ENCODE measurements around the gene WDR76. TPM values are rescaled to one million over a fixed set of nuclear protein-coding genes. Genes with fewer than 3 reads are reported as not detected.

The WDR76 gene
- total RNA-seq, 2 donors from 2014 or later, result 2.7 to 4.9 TPM

DNA sequence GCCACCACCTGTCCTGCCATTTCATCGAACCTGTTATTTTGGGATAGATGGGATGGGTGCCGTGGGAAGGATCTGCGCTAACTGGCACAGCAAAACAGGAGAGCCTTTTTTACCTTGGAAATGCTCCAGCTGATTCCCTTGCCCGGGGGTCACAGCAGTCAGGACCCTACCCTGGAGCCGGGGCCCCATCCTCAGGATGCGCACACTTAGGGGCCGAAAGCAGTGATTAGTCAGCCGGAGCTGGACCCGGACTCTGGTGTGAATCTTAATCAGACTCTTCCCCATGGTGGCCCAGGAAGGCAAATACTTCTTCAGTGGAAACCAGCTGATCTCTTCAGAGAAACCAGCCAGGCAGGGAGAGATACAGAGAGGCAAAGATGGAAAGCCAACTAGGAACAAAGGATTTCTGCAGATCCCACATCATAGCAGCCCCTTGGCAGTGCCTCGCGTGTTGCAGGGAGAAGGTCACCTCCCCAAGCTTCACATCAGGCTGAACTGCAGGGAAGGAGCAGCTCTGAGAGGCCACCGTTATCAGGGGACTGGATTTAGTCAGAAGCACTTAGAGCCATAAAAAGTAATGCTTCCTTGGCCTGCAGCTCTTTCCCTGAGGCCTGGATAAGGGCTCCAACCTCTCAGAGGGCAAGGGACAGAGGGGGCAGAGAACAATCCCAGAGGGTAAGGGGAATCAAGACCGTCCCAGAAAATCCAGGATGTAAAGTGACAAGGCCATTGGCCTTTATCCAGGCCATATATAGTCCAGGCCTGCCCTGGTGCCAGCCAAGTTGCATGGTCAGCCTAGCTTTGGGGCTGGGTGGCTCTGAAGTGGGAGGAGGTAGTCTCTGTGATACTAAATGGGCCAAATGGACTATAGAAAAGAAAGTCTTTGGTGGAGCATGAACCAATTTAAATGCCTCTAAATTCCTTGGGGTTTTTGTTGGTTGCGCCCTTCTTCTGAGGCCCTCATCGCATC, 52.9 kb downstream of the WDR76 start:
- intact Hi-C loops (cut with DNase I), result no loop called here
- no peak overlapping the region for H3K27ac ChIP-seq
- no peak for DNase-seq (ENCODE audit: low spot score)
- no peaks in the 10 kb centered on the region for H3K9me3 ChIP-seq
- 84% methylated on average over 15 of the region's 15 CpGs for WGBS
- H3K4me1 ChIP-seq (replicated peaks), result no peaks in the 10 kb centered on the region
- no peaks in the 10 kb centered on the region for H3K27me3 ChIP-seq (replicated peaks; ENCODE audit: insufficient read depth)
- H3K36me3 ChIP-seq, result no peaks in the 10 kb centered on the region
- no peak overlapping the region for H3K4me3 ChIP-seq
- TF ChIP-seq, protein P1, sequence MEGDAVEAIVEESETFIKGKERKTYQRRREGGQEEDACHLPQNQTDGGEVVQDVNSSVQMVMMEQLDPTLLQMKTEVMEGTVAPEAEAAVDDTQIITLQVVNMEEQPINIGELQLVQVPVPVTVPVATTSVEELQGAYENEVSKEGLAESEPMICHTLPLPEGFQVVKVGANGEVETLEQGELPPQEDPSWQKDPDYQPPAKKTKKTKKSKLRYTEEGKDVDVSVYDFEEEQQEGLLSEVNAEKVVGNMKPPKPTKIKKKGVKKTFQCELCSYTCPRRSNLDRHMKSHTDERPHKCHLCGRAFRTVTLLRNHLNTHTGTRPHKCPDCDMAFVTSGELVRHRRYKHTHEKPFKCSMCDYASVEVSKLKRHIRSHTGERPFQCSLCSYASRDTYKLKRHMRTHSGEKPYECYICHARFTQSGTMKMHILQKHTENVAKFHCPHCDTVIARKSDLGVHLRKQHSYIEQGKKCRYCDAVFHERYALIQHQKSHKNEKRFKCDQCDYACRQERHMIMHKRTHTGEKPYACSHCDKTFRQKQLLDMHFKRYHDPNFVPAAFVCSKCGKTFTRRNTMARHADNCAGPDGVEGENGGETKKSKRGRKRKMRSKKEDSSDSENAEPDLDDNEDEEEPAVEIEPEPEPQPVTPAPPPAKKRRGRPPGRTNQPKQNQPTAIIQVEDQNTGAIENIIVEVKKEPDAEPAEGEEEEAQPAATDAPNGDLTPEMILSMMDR (IDR thresholded peaks at IDR 0.05), result no peak
- no peak for TF ChIP-seq POLR2A (IDR thresholded peaks at IDR 0.05)
- TF ChIP-seq POLR2AphosphoS5 (IDR thresholded peaks at IDR 0.05), result no peak

DNA sequence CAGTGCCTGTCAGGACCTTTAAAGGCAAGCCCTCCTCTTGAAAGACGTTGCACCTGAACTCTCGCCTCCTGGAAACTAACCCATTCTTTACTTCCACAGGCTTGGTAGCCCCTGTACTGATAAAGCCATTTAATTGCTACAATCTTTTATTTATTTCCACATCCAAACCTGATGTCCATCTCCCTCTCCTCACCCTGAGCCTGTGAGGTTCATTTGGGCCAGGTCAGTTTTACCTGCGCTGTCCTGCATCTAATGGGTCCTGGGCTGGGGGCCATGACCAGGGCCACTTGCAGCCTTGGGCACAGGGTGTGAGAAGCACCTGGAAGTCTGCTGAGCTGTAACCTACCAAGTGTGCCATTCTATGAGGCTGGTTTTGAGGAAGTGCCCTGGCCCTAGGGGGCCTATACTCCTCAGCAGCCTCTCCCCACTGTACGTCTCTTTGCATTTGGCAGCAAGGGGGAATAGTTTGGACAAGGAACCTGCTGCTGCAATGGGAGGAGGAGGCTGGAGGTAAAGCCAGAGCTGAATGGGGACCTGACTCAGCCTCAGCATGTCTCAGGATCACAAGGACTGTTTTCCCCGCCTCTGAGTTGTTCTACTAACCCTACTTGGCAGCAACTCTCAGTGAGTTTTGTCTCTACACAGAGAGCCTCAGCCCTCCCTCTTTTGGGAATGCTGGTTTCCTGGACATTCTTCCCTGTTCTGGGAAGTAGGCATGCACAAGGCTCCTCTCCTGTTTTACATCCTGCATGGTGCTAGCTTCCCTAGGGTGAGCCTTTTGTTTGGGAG, 53.8 kb downstream of the WDR76 start:
- WGBS, result 88% methylated on average over 5 of the region's 5 CpGs
- H3K36me3 ChIP-seq, result no peaks in the 10 kb centered on the region
- no peaks in the 10 kb centered on the region for H3K27me3 ChIP-seq (replicated peaks; ENCODE audit: insufficient read depth)
- DNase-seq (ENCODE audit: low spot score), result no peak
- no peaks in the 10 kb centered on the region for H3K4me1 ChIP-seq (replicated peaks)
- intact Hi-C loops (cut with DNase I), result no loop called here
- no peak overlapping the region for H3K4me3 ChIP-seq
- TF ChIP-seq, protein P1 (IDR thresholded peaks at IDR 0.05), result no peak
- TF ChIP-seq POLR2AphosphoS5 (IDR thresholded peaks at IDR 0.05), result no peak
- TF ChIP-seq POLR2A (IDR thresholded peaks at IDR 0.05), result no peak
- no peaks in the 10 kb centered on the region for H3K9me3 ChIP-seq
- no peak overlapping the region for H3K27ac ChIP-seq

DNA sequence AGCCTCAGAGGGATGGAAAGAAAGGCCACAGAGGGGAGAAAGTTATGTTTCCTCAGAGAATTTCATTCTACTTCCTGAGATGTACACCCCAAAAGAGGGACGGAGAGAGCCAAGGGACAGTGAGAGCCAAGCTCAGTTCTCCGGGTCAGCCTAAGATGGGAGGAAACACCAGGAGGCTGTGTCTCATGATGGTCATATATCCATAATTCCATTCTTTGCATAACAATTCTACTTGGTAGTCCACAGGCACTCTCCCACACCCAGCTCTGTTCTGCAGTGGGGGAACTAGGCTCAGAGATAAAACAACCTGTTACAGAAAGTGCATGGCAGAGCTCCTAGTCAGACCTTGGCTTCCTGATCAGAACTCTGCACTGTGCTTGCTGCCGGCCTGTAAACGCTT, 54.4 kb downstream of the WDR76 start:
- WGBS, result 90% methylated on average over 4 of the region's 4 CpGs
- Histone ChIP-seq H3K4me3 (no peak overlapping the region), H3K27me3 (replicated peaks; ENCODE audit: insufficient read depth) (no peaks in the 10 kb centered on the region), H3K9me3 (no peaks in the 10 kb centered on the region), H3K36me3 (no peaks in the 10 kb centered on the region), H3K4me1 (replicated peaks) (no peaks in the 10 kb centered on the region), H3K27ac (no peak overlapping the region)
- TF ChIP-seq, protein P1 (IDR thresholded peaks at IDR 0.05), result no peak
- no peak for TF ChIP-seq POLR2A (IDR thresholded peaks at IDR 0.05)
- no peak for TF ChIP-seq POLR2AphosphoS5 (IDR thresholded peaks at IDR 0.05)
- DNase-seq (ENCODE audit: low spot score), result no peak
- intact Hi-C loops (cut with DNase I), result no loop called here

DNA sequence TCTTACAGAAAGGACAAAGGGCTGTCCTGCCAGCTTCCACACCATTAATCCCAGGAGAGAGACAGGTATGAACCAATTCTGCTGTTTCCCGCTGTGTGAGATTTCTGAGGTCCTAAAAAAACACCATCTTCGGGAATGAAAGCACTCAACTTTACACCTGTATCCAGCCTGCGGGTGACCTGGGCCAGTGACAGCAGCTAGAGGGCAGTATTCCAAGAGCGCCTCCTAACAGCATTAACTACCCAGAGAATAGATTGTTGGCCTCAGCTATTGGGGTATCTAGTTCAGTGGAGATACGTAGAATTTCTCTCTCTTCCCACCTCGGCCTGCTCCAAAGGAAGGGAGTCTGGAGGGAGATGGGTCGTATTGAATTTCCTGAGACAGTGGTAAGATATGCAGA, 55.1 kb downstream of the WDR76 start:
- Histone ChIP-seq H3K36me3 (no peaks in the 10 kb centered on the region), H3K4me1 (replicated peaks) (no peaks in the 10 kb centered on the region), H3K4me3 (no peak overlapping the region), H3K27me3 (replicated peaks; ENCODE audit: insufficient read depth) (no peaks in the 10 kb centered on the region), H3K27ac (no peak overlapping the region), H3K9me3 (no peaks in the 10 kb centered on the region)
- DNase-seq (ENCODE audit: low spot score), result no peak
- TF ChIP-seq, protein P1 (IDR thresholded peaks at IDR 0.05), result no peak
- TF ChIP-seq POLR2AphosphoS5 (IDR thresholded peaks at IDR 0.05), result no peak
- TF ChIP-seq POLR2A (IDR thresholded peaks at IDR 0.05), result no peak
- intact Hi-C loops (cut with DNase I), result no loop called here
- 83% methylated on average over 7 of the region's 7 CpGs for WGBS

Data from prostate gland (tissue), 2 donors.